GM12878 (cell line): ENCODE results near the gene TBX10. TPM values are rescaled to one million over a fixed set of nuclear protein-coding genes. Genes with fewer than 3 reads are reported as not detected.
A peak's percentile ranks its signal among the peaks of the same experiment; 100 is the strongest.

ENCODE experiments used
- BCL3 ChIP-seq: IDR thresholded peaks from 2 replicates; pipeline ENCODE4 v1.6.1; 2011; ENCODE audit warnings: borderline replicate concordance, low read depth, mild to moderate bottlenecking, moderate library complexity, low read length; ENCODE audit not compliant: insufficient read depth, poor library complexity, severe bottlenecking
- E2F4 ChIP-seq: IDR thresholded peaks from 2 replicates; pipeline ENCODE4 v1.6.1; 2012; ENCODE audit warnings: low read depth, low read length, improper control_type of control experiment
- E4F1 ChIP-seq: fragments of 450-650 bp; IDR thresholded peaks from 2 replicates; pipeline ENCODE4 v1.6.1; 2018; ENCODE audit warnings: borderline replicate concordance, mild to moderate bottlenecking; ENCODE audit not compliant: partially characterized antibody
- IRF5 ChIP-seq: fragments of 450-650 bp; IDR thresholded peaks from 2 replicates; pipeline ENCODE4 v1.6.1; 2017; ENCODE audit warnings: borderline replicate concordance
- KDM1A ChIP-seq: fragments of 200-600 bp; sonication (generic); IDR thresholded peaks from 2 replicates; pipeline ENCODE4 v1.6.1; 2016; ENCODE audit warnings: borderline replicate concordance
- MEF2A ChIP-seq: IDR thresholded peaks from 2 replicates; pipeline ENCODE4 v1.6.1; 2011; ENCODE audit warnings: low read depth, mild to moderate bottlenecking, low read length, moderate library complexity; ENCODE audit not compliant: insufficient read depth
- NFXL1 ChIP-seq: fragments of 450-650 bp; IDR thresholded peaks from 2 replicates; pipeline ENCODE4 v1.6.1; 2017; ENCODE audit warnings: antibody characterized with exemption, mild to moderate bottlenecking, borderline replicate concordance
- SIN3A ChIP-seq: IDR thresholded peaks from 2 replicates; pipeline ENCODE4 v1.6.1; 2012; ENCODE audit warnings: low read depth, low read length, improper control_type of control experiment
- SIX5 ChIP-seq: IDR thresholded peaks from 2 replicates; pipeline ENCODE4 v1.6.1; 2011; ENCODE audit warnings: mild to moderate bottlenecking, low read depth, low read length, moderate library complexity; ENCODE audit not compliant: severe bottlenecking
- SMAD1 ChIP-seq: fragments of 450-650 bp; IDR thresholded peaks from 2 replicates; pipeline ENCODE4 v1.6.1; 2018; ENCODE audit warnings: mild to moderate bottlenecking, low read depth; ENCODE audit not compliant: partially characterized antibody
- STAT3 ChIP-seq: IDR thresholded peaks from 2 replicates; pipeline ENCODE4 v1.6.1; 2011; ENCODE audit warnings: low read depth, low read length, improper control_type of control experiment
- TCF12 ChIP-seq: IDR thresholded peaks from 2 replicates; pipeline ENCODE4 v1.6.1; 2011; ENCODE audit warnings: low read depth, mild to moderate bottlenecking, low read length
- YY1 ChIP-seq: IDR thresholded peaks from 2 replicates; pipeline ENCODE4 v1.6.1; 2011; ENCODE audit warnings: low read depth, mild to moderate bottlenecking, low read length
- ZBTB40 ChIP-seq: fragments of 450-650 bp; IDR thresholded peaks from 2 replicates; pipeline ENCODE4 v1.6.1; 2016; ENCODE audit warnings: mild to moderate bottlenecking, moderate library complexity, borderline replicate concordance
- ZSCAN29 ChIP-seq: fragments of 450-650 bp; IDR thresholded peaks from 2 replicates; pipeline ENCODE4 v1.6.1; 2017; ENCODE audit warnings: mild to moderate bottlenecking, moderate library complexity
- polyA plus RNA-seq, 11 experiments: library from polyadenylated mRNA; depleted of rRNA in 4 of 11; unstranded in 6 of 11; stranded (reverse) in 5 of 11; fragments of >200 nt; fragmentation: Nextera tagmentation in 4 of 11; fragmentation: Illumina TruSeq in 1 of 11; extraction: Ambion mirVana in 4 of 11; extraction: Trizol in 1 of 11; gene quantifications; 1 replicate in 1 of 11; 2 replicates in 10 of 11; pipeline versions ENCODE4 v1.2.1 to v1.2.3, GENCODE V29; 2011 to 2016; ENCODE audit warnings: inconsistent platforms in 2 of 11, missing spikeins in 2 of 11, low read depth in 1 of 11
- total RNA-seq, 4 experiments: library from RNA; depleted of rRNA in 3 of 4; stranded (reverse); fragments of >200 nt in 3 of 4; fragmentation: Illumina TruSeq in 1 of 4; extraction: Trizol in 1 of 4; gene quantifications; 2 replicates each; pipeline versions ENCODE4 v1.2.1 to v1.2.3, GENCODE V29; 2013 to 2021
- TF ChIP-seq, protein P1 (sequence below): fragments of 450-650 bp; IDR thresholded peaks from 2 replicates; pipeline ENCODE4 v1.6.1; 2017; ENCODE audit warnings: mild to moderate bottlenecking

TBX10 gene
- total and polyA plus RNA-seq, 10 of the 15 experiments (the other 5 are each of a cell fraction or from before 2014, with no cell fraction given): 0.10 to 0.44 (median 0.20) TPM; not detected in 4

GRCh38 chr11:67606492-67607295, 32.9 kb downstream of the TBX10 start, which contains the start of gene NDUFV1 (continued):
- TF ChIP-seq BCL3 (no peak), KDM1A (no peak), TCF12 (peak; percentile 88), E2F4 (no peak), YY1 (peak; percentile 68; the same call in 1 of the 2 replicates), SIX5 (peak; percentile 78), IRF5 (no peak), NFXL1 (no peak), SMAD1 (no peak), SIN3A (peak; percentile 73; the same call in 1 of the 2 replicates), MEF2A (no peak), STAT3 (no peak), ZBTB40 (peak; percentile 75; the same call in 1 of the 2 replicates), E4F1 (no peak), ZSCAN29 (no peak)
- TF ChIP-seq, protein P1, sequence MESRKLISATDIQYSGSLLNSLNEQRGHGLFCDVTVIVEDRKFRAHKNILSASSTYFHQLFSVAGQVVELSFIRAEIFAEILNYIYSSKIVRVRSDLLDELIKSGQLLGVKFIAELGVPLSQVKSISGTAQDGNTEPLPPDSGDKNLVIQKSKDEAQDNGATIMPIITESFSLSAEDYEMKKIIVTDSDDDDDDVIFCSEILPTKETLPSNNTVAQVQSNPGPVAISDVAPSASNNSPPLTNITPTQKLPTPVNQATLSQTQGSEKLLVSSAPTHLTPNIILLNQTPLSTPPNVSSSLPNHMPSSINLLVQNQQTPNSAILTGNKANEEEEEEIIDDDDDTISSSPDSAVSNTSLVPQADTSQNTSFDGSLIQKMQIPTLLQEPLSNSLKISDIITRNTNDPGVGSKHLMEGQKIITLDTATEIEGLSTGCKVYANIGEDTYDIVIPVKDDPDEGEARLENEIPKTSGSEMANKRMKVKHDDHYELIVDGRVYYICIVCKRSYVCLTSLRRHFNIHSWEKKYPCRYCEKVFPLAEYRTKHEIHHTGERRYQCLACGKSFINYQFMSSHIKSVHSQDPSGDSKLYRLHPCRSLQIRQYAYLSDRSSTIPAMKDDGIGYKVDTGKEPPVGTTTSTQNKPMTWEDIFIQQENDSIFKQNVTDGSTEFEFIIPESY: no peak
